ENCODE data around the gene GALNT11.

GRCh38 chr7:152122540-152122939 lies 97.1 kb downstream of the GALNT11 start:
- TF ChIP-seq CTCF (IDR thresholded peaks at IDR 0.05) = no peak
- no peak for TF ChIP-seq USF2 (IDR thresholded peaks at IDR 0.05)
- no peak for TF ChIP-seq POLR2A (IDR thresholded peaks at IDR 0.05; ENCODE audit: low read length)
- TF ChIP-seq EP300 (IDR thresholded peaks at IDR 0.05) = no peak
- no peak for TF ChIP-seq REST (IDR thresholded peaks at IDR 0.05)
- TF ChIP-seq RAD21 (conservative IDR thresholded peaks at IDR 0.05 in 1 of 2, IDR thresholded peaks at IDR 0.05 in 1 of 2) = no peak
- no peak for TF ChIP-seq ZC3H11A (IDR thresholded peaks at IDR 0.05)
- TF ChIP-seq JUNB (IDR thresholded peaks at IDR 0.05) = no peak
- no peak for TF ChIP-seq CEBPB (IDR thresholded peaks at IDR 0.05)
- TF ChIP-seq MAFK (IDR thresholded peaks at IDR 0.05; ENCODE audit: partially characterized antibody) = no peak
- no peak for TF ChIP-seq MAX (IDR thresholded peaks at IDR 0.05)
- TF ChIP-seq BCL3 (IDR thresholded peaks at IDR 0.05) = no peak

All from A549 (cell line).